NCI-H82 treated with DMSO at 0.1 percent for 48 hours (cell line): ENCODE data around the gene TH.

Experiments
- DNase-seq: peaks from one replicate; lab custom pipeline; 2025; ENCODE audit not compliant: unreplicated experiment; lab: John Stamatoyannopoulos, UW

Gene TH

DNA sequence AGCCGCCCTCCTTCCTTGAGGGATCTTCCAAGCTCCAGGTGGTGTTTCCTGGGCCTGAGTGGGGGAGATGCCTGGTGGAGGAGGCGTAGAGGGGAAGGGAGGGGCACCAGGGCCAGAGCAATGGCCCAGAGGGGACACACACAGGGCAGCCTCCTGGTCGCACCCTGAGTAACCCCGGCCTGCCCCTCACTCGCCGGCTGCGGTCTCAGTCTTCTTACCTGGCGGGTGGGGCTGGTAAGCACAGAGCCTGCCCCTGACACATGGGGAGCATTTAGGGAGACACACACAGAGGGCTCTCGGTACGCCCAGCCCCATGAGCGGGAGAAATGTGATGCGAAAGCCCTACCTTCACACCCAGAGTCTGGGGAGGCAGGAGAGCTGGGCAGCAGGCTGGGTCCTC is 56.3 kb downstream of the TH start:
- no peak for DNase-seq

DNA sequence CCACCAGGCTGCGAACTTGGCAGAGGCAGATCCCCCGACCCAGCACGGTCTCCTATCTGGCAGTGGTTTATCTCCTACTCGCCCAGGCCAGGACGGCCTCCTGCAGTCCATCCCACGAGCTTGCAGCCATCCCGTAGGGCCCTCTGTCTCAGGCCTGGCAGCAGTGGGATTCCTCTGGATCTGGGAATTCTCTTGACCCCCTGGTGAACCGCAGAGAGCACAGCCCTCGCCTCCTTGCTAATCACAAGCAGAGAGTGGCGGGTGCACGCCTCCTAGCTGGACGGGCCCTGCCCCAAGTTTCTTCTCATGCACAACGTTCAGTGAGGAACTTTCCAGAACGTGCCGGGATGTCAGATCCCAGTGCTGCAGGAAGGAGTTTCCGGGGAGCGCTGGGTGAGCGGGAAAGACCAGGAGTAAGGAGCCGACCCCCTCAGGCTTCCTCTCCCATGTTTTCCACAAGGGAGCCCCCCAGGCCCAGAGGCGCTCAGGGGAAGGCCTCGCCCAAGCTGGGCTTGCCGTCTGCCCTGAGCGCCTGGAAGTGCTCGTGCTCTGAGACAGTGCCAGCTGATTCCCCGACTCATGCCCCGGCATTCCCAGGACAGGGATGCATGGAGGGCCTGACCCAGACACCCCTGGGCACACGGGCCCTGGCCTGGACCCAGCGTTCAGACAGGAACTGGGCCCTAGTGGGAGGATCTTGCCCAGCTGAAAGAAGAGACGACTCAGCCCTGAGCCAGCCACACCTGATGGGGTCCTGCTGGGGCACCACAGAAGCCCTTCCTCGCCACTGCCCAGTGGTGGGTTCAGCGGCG is 57.0 kb downstream of the TH start:
- no peak for DNase-seq
